NK-92 treated with Interleukin-12 subunit alpha and Interleukin-12 subunit beta, amount 100 ng/mL, for 24 hours (cell line): ENCODE data around the gene CREB3L1.
A peak's percentile ranks its signal among the peaks of the same experiment; 100 is the strongest.

Experiments used
- DNase-seq: peaks from one replicate; lab custom pipeline; 2025; lab: John Stamatoyannopoulos, UW

The CREB3L1 gene

DNA sequence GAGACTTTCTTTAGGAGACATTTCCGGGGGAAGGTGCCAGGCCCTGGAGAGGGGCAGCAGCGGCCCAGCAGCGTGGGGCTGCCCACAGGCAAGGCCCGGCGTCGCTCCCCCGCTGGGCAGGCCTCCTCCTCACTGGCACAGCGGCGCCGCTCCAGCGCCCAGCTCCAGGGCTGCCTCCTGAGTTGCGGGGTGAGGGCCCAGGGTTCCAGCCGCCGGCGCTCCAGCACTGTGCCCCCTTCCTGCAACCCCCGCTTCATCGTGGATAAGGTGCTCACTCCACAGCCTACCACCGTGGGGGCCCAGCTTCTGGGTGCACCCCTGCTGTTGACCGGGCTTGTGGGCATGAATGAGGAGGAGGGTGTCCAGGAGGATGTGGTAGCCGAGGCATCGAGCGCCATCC is 88.8 kb downstream of the CREB3L1 start:
- DNase-seq: no peak

DNA sequence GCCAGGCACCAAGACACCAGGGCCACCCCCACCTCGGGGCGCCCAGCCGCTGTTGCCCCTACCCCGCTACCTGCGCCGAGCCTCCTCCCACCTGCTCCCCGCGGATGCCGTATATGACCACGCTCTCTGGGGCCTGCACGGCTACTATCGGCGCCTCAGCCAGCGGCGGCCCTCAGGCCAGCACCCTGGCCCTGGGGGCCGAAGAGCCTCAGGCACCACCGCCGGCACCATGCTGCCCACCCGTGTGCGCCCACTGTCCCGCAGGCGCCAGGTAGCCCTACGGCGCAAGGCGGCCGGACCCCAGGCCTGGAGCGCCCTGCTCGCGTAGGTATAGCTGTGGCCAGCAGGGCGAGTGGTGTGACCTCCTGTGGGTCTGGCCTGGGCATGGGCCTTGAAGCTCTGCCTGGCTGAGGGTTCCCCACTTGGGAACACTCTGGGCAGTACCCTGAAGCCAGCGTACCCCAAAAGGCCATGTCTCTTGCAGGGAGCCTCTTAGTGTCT is 89.2 kb downstream of the CREB3L1 start:
- no peak for DNase-seq

DNA sequence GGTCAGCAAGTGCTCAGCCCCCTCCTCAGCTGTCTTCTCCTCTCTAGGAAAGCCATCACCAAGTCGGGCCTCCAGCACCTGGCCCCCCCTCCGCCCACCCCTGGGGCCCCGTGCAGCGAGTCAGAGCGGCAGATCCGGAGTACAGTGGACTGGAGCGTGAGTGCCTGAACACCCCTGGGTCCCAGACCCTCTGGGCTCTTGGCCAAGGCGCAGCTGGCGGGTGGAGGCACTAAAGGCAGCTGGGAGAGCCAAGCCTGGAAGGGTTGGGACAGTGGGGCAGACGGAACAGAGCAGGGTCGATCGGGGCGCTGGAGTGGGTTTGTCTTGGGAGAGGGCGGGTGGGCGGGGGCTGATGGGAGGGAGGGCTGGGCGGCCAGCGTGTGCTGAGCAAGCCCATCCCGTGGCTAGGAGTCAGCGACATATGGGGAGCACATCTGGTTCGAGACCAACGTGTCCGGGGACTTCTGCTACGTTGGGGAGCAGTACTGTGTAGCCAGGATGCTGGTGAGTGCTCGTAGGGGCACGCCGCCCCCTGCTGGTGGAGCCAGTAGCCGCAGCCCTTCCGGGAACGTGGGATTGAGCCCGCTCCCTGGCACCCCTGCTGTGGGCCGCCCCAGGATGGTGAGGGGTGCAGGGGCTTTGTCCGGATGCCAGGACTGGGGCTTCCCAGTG is 89.9 kb downstream of the CREB3L1 start:
- peak; percentile 18 for DNase-seq

DNA sequence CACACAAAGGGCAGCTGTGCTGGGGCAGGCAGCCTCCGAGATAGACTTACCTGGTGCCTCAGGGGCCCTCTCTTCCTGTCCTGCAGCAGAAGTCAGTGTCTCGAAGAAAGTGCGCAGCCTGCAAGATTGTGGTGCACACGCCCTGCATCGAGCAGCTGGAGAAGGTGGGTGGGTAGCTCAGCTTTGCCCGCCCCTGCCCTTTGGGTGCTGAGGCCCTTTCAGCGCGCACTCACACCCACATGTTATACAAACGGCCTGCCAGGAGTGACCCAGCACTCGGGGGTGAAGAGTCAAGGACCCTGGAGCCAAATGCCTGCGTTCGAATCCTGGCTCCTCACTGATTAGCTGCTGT is 90.4 kb downstream of the CREB3L1 start:
- no peak for DNase-seq

DNA sequence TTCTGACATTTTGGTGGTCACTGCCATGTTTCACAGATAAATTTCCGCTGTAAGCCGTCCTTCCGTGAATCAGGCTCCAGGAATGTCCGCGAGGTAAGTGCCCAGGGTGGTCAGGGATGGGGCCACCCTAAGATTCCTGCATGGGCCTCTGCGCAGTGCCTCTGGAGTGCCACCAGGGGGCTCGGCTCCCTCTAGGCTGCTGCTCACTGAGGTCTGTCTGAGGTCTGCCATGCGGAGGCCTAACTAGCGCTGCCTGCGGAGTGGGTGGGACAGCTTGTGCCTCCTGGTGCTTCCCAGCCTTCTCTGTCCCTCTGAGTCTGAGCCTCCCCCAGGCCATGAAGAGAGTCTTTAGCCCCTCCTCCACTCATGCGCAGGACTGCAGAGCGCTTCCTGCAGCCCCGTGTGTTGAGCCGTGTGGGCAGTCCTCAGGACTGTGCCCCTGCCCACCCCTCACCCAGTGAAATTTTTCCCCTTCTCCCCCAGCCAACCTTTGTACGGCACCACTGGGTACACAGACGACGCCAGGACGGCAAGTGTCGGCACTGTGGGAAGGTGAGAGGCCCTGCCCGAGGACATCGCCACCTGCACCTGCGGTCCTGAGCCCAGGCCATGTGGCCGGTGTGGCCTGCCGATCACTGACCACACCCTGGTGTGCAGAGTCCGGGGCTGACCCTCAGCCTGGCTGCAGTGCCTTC is 92.1 kb downstream of the CREB3L1 start:
- no peak for DNase-seq

DNA sequence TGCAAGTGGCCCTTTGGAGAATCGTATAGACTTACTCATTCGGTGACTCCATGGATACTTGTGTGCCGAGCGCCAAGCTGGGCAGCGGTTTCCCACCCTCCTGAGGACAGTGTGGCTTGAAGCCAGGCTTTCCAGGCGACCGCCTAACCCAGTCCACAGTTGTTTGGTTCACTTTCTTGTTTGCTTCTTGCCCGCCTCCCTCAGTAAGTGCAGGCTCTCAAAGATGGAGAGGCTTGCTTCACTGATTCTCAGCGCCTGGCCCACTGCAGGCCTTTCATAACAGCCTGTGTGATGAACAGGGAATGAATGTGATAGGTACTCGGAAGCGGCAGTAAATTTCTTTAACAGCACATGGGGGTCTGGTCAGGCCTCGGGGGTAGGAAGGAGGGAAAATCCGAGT is 92.8 kb downstream of the CREB3L1 start:
- DNase-seq: no peak
